Measurements from ENCODE around the gene BTRC. TPM values are rescaled to one million over a fixed set of nuclear protein-coding genes. Genes with fewer than 3 reads are reported as not detected.
A peak's percentile ranks its signal among the peaks of the same experiment; 100 is the strongest.

BTRC gene
- total and polyA plus RNA-seq, 2 donors from 2014 or later: 6.7 to 18.0 TPM

- no peak overlapping the region for H3K9ac ChIP-seq (ENCODE audit: low read length in 3 of 3)
- no peak overlapping the region for H3K4me3 ChIP-seq (ENCODE audit: low read length in 3 of 3)
- no peaks in the 10 kb centered on the region for H3K27me3 ChIP-seq (ENCODE audit: control insufficient read depth, insufficient read depth, low read length)
- FAIRE-seq (no peak), DNase-seq (no peak)
- H3K4me1 ChIP-seq (ENCODE audit: control insufficient read depth in 2 of 3, insufficient read depth in 2 of 3, low read depth in 1 of 3, low read length in 3 of 3): no peaks in the 10 kb centered on the region
- peaks cover 2 to 4% (median 4%) of the 10 kb centered on the region in 3 donors for H3K36me3 ChIP-seq (ENCODE audit: control insufficient read depth in 2 of 3, insufficient read depth in 3 of 3, low read length in 3 of 3)
- TF ChIP-seq CTCF (IDR thresholded peaks at IDR 0.05; ENCODE audit: borderline replicate concordance, extremely low read depth, insufficient read depth): no peak
- no peaks in the 10 kb centered on the region for H3K9me3 ChIP-seq (ENCODE audit: control insufficient read depth in 2 of 3, insufficient read depth in 1 of 3, low read length in 3 of 3)
- intact Hi-C loops (cut with DNase I): no loop called here
- no peak overlapping the region for H3K27ac ChIP-seq (ENCODE audit: low read depth in 2 of 2, low read length in 2 of 2)
These were observed 175.2 kb downstream of the BTRC start for GRCh38 chr10:101529207-101529606.

- FAIRE-seq (no peak), DNase-seq (peak in 2 of 5 donors; percentile 5 to 8)
- TF ChIP-seq CTCF (IDR thresholded peaks at IDR 0.05; ENCODE audit: borderline replicate concordance, extremely low read depth, insufficient read depth): no peak
- Histone ChIP-seq H3K4me1 (ENCODE audit: control insufficient read depth in 2 of 3, insufficient read depth in 2 of 3, low read depth in 1 of 3, low read length in 3 of 3) (no peaks in the 10 kb centered on the region), H3K27ac (ENCODE audit: low read depth in 2 of 2, low read length in 2 of 2) (no peak overlapping the region), H3K4me3 (ENCODE audit: low read length in 3 of 3) (no peak overlapping the region), H3K9me3 (ENCODE audit: control insufficient read depth in 2 of 3, insufficient read depth in 1 of 3, low read length in 3 of 3) (no peaks in the 10 kb centered on the region), H3K27me3 (ENCODE audit: control insufficient read depth, insufficient read depth, low read length) (no peaks in the 10 kb centered on the region), H3K9ac (ENCODE audit: low read length in 3 of 3) (no peak overlapping the region), H3K36me3 (ENCODE audit: control insufficient read depth in 2 of 3, insufficient read depth in 3 of 3, low read length in 3 of 3) (peaks cover 2 to 8% (median 4%) of the 10 kb centered on the region in 3 donors)
- intact Hi-C loops (cut with DNase I): no loop called here
These were observed 176.0 kb downstream of the BTRC start for GRCh38 chr10:101529725-101530553.

- no peaks in the 10 kb centered on the region for H3K27me3 ChIP-seq (ENCODE audit: control insufficient read depth, insufficient read depth, low read length)
- no peaks in the 10 kb centered on the region for H3K4me1 ChIP-seq (ENCODE audit: control insufficient read depth in 2 of 3, insufficient read depth in 2 of 3, low read depth in 1 of 3, low read length in 3 of 3)
- FAIRE-seq (no peak), DNase-seq (no peak)
- H3K9me3 ChIP-seq (ENCODE audit: control insufficient read depth in 2 of 3, insufficient read depth in 1 of 3, low read length in 3 of 3): no peaks in the 10 kb centered on the region
- no peak overlapping the region for H3K4me3 ChIP-seq (ENCODE audit: low read length in 3 of 3)
- no peak for TF ChIP-seq CTCF (IDR thresholded peaks at IDR 0.05; ENCODE audit: borderline replicate concordance, extremely low read depth, insufficient read depth)
- intact Hi-C loops (cut with DNase I): no loop called here
- H3K9ac ChIP-seq (ENCODE audit: low read length in 3 of 3): no peak overlapping the region
- H3K27ac ChIP-seq (ENCODE audit: low read depth in 2 of 2, low read length in 2 of 2): no peak overlapping the region
- H3K36me3 ChIP-seq (ENCODE audit: control insufficient read depth in 2 of 3, insufficient read depth in 3 of 3, low read length in 3 of 3): peaks cover 0 to 6% (median 2%) of the 10 kb centered on the region in 3 donors
These were observed 182.0 kb downstream of the BTRC start for GRCh38 chr10:101535949-101536348.

Measured in kidney (tissue), 14 donors.